Glomerular endothelial cell (primary cell): ENCODE results near the gene RYR3. TPM values are rescaled to one million over a fixed set of nuclear protein-coding genes. Genes with fewer than 3 reads are reported as not detected.

Experiments
- DNase-seq: peaks from one replicate; pipeline ENCODE4 v3.0.0-alpha.2; 2011; ENCODE audit warnings: low read depth, low spot score; ENCODE audit errors: extremely low read depth
- total RNA-seq: library from RNA; depleted of rRNA; stranded (reverse); fragments of >200 nt; gene quantifications from 2 replicates; pipeline ENCODE4 v1.2.3, GENCODE V29; 2015

RYR3 gene
- total RNA-seq, 1 donor from 2014 or later: not detected

DNA sequence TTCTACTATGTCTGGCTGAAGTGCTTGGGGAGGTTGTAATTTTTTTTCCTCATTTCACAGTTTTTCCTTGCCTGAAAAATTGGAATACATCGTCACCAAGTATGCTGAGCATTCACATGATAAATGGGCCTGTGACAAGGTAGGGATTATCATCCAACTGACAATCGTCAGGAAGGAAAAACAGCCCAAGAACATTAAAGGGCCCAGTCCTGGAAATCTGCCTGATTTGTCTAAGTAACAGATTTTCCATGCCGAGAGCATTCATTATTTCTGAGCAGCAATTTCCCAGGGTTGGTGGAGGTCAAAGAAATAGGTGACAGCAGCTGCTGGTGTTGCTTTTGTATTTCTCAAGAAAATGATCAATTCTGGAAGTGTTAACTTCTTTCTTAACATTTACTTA is 431.5 kb downstream of the RYR3 start:
- DNase-seq: no peak

DNA sequence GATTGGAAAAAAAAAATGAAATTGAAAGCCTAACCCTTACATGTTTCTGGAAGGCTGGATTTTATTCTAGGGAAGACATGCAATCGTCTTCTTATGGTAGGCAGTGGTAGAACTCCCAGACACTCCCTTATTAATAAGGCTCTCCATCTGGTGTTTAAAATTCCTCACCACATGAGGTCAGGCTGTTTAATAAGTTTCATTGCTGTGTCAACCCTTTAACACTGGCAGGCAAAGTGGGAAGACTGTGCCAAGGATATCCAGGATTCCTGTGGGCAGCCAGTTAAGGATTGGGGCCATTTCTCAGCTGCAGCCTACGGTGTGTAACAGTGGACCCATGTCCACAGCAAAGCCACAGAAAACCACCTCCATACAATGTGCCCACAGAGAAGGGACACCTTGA is 432.0 kb downstream of the RYR3 start:
- DNase-seq: no peak

DNA sequence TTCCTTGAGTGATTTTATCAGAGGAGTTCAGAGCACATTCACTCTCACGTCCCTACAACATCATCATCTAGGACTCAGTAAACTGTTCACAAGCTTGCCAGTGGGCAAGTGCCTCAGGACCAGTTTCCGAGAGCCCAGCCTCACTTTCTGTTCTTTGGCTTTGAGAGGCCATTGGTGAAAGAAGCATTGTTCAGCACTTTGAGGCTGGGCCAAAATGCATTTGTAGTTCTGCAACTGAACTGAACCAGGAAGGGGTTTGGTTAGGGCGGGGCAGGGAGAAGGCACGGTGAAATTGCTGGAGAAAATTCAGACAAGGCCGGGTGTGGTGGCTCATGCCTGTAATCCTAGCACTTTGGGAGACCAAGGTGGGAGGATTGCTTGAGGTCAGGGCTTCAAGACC is 435.4 kb downstream of the RYR3 start:
- DNase-seq: no peak

DNA sequence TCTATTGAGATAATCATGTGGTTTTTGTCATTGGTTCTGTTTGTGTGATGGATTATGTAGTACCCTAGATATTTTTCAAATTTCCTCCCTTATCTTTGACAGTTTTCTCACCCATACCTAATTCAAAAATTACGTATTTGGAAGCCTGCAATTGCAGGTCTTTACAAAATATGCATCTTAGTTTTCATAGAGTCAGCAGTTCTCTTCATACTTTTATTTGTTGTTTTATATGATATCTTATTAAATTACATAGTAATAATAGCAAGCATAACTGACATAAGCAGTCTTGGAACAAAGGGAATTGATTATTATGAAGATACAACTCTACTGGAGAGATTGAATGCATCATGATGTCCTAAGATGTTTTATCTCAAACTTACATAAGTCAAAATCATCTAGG is 442.2 kb downstream of the RYR3 start:
- no peak for DNase-seq

DNA sequence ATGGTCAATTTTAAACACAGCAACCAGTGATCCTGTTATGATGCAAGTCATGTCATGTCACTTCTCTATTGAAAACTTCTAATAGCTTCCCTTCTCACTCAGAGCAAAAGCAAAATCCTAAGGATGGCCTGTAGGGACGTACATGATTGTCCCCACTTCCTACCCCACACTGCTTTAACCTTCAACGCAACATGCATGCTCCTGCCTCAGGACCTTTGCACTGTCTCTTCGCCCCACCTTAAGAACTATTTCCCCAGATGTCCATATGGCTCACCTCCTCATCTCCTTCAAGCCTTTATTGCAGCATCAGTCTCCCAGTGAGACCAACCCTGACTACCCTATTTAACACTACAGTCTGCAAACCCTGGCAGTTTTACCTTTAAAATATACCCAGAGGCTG is 443.5 kb downstream of the RYR3 start:
- no peak for DNase-seq

DNA sequence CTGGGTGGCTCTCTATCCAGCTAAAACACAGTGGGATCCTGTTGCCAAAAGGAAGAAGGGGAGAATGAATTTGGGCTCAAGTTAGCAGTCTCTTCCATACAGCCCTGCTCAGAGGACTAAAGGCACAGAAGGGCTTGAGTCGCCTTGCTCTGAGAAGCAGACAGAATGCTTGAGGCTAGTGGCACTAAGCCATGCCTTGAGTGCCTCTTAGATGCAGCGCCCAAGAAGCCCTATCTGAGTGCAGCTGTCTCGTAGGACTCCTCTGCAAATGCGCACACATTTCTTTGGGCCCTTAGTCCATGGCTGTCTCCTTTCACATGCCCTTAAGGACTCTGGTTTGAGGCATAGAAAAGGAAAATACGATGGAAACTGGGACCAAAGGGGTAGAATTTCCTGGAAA is 446.2 kb downstream of the RYR3 start:
- DNase-seq: no peak

DNA sequence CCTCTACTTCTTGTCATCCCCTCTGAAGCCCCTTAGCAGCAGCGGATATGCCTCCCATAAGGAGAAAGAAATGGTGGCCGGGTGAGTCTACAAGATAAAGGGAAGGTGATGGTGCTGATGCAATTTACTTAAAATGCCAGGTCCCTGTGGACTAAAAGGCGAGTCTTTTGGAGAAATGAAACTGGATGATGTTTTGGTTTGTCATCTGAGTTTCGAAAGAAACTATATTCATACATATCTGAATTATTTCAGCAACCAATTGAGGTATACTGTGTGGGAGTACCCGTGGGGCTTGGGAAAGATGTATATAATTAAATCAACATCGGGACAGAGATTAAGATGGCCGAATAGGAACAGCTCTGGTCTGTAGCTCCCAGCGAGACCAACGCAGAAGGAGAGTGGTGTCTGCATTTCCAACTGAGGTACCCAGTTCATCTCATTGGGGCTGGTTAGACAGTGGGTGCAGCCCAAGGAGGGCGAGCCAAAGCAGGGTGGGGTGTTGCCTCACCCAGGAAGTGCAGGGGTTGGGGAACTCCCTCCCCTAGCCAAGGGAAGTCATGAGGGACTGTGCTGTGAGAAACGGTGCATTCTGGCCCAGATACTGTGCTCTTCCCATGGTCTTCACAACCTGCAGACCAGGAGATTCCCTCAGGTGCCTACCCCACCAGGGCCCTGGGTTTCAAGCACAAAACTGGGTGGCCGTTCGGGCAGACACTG is 446.9 kb downstream of the RYR3 start:
- DNase-seq: no peak

DNA sequence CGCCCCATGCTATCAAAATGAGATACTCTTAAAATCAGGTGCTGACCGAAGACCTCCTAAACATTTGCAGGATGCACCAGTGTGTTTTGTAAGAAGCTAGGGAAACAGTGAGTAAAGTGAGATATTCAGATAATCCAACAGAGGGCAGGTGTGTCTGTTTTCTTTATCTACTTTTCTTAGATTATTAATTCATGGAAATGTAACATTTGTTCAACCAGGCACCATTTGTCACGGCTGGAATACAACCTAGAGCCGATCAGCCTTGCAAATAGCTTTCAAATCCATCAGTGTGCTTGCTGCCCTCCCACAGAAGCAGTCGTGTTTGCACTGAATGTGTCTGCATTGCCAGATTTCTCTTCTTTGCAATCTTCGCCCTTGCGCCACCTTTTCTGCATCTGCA is 455.6 kb downstream of the RYR3 start:
- DNase-seq: no peak

DNA sequence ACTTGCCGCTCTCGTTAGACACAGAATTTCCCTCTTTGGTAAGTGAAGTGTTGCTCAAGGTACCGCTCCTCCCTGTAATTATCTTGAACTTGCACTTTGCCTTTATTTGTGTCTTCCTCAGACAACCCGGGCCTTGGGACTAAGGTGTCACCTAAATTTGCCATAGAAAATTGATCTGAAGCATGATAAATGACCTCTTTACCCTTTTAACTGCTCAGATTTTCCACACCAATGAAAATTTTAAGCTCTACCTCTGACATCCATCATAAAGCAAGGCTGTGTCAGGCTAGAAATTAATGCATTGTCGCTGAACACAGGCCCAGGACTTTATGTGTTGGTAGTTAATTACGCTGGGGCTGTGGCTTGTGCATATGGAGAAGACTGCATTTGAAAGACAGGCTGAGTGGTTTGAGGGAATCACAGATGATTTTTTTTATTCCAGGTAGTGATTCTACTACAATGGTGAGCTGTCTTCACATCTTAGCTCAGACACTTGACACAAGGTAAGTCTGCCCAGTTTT is 458.0 kb downstream of the RYR3 start:
- DNase-seq: no peak

DNA sequence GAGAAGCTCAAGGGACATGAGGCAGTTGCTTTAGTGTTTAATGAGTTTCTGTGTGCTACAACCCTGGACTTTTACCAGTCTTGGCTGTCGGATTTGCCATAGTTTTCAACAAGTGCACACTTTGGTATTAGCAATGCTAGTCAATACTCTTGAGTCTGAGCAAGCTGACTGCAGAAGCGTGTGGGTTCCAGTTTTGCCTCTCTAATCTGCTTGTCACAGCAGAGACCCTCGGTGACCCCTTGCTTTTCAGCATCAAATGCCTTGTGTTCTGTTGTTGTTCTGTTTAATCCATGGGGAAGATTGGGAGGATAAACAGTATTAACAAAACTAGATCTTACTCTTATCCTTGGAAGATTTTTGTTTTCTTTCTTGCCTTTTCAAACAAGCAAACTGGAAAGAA is 463.2 kb downstream of the RYR3 start:
- no peak for DNase-seq

DNA sequence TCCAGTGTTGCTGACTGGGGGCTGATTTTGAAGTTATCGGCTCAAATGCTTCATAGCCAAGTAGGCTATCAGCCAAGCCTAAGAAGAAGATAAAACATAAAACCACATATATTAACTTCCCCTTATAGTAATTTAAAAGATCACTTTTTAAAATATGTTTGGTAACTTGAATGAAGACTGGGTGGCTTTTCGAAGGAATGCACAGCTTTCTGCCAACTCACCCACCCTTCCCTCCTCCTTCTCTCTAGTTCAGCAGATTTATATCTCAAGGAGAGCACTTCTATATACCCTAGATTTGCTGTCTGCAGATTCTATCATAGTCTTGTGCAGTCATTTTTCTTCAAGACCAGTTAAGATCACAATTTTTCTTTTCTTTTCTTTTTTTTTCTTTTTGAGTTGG is 468.1 kb downstream of the RYR3 start:
- no peak for DNase-seq

DNA sequence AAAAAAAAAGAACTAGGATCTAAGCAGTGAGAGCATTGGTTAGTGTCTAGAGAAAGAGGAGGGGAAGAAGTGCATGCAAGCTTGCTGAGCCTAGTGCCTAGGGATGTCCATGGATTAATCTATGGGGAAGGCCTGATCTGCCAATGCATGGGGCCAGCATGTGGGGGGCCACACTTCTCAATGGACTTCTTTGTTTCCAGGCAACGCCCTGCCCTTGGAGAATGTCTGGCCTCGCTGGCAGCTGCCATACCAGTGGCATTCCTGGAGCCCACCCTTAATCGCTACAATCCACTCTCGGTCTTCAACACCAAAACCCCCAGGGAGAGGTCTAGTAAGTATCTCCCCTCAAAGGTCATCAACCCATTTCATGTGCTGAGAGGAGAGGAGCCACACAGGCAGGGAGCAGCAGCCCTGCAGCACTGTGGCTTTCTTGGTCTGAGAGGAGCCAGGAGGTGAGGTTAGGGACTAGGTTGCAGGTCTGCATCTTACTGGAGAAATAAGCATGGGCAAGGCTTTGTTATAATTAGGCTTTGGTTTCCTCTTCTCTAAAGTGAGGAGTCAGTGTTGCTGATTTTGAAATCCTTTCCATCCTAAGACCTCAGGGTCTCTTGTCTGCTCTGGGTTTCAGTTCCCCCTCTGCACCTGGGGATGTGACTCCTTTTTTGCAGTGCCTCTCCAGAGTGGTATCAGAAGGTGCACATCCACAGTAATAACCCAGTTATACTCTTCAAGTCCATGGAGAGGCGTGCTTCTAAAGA is 469.4 kb downstream of the RYR3 start:
- no peak for DNase-seq

DNA sequence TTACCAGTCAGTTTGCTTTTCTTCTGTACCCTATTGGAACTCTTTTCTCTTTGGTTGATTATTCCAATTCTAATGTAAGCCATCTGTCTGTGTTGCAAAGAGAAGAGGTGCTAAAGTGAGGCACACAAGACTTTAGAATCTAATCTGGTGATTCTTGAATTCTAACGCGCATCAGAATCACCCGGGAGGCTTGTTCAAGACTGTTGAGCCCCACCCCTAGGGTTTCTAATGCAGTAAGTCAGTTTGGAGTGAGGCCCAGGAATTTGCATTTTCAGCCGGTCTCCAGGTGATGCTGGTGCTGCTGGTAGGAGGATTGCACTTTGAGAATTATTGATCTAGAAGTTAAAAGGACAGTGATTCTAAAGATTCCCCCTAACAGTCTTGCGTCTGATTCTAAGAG is 472.2 kb downstream of the RYR3 start:
- DNase-seq: no peak

DNA sequence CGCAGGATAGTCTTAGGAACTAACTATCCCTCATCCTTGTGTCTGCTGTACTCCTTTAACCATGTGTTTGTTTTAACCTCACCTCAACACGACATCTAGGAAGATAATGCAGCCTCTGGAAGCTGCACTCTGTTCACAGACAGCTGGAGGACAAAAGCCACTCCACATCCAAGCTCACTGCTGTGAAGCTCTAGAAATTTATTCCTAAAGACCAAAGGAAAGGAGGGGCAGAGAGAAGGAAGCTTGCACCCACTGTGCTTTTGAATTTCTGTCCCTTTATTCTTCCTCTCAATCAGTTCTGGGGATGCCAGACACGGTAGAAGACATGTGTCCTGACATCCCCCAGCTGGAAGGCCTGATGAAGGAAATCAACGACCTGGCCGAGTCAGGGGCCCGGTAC is 474.6 kb downstream of the RYR3 start:
- no peak for DNase-seq

DNA sequence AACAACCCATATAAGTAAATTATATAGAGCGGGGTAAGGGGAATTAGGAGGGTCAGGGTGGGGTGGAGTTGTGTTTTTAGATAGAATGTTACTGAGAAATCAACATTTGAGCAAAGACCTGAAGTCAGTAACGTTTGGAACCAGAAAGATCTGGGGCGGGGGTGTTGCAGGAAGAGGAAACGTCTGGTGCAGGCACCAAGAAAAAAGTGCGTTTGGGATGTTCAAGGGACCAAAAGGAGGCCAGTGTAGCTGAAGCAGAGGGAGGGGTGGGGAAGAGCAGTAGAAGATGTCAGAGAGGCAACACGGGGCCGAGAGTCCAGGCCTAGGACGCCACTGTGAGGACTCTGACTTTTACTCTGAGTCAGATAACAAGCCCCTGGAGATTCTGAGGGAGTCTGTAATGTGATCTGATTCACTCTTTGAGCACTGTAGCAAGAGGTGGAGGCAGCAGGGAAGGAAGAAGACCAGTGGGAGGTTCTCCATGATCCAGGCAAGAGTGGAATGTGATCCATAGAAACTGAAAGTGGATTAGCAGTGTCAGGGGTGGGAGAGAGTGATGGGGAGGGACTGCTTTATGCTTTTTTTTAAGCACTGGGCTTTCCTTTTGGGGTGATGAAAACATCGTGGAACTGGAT is 478.3 kb downstream of the RYR3 start:
- DNase-seq: no peak

DNA sequence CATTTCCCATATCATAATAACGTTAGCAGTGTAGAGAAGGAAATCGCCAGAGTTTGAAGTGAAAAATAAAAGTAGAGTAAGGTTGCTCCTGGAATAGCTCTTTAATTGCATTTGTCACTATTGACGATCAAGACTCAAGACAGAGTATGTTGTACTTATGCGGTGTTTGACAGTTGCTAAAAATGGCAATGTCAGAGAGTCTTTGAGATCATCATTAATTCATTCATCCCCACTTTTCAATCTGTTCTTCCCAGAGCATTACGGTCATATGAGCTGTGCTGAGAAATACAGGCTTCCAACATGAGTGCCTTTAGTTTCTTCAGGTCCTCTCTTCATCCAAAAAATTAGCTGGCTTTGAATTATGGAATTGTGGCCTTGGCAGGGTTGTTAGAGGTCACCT is 483.7 kb downstream of the RYR3 start:
- DNase-seq: no peak

DNA sequence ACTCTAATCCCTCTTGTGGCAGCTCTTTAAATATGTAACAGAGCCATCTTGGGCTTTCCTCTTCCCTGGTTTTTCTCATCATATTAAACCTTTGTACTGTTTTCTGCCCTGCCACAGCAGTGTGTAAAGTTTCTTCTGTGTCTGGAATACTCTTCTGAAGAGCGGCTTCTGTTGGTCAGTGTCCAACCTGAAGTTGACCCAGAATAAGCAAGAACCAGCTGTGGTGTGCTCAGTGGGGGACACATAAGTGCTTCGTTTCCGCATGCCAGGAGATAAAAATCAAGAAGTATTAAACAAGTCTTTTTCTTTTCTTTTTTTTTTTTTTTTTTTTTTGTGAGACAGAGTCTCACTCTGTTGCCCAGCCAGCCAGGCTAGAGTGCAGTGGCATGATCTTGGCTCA is 484.3 kb downstream of the RYR3 start:
- DNase-seq: no peak

DNA sequence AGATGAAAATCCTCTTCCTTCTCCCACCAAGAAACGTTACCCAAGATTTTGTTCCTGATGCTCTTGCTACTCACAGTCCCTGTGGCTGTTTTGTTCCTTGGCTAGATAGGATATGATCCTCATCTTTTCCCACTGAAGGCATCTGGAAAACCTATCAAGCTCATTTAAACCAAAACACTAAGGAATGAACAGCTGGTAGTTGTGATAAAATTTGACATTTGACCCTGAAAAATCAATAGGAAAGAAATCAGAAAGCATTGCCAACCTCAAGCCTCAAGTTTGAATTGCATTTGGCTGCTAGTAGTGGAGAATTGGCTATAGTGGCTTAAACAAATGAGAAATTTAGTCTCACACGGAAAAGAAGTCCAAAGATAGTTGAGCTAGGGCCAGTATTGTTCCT is 486.9 kb downstream of the RYR3 start:
- no peak for DNase-seq

DNA sequence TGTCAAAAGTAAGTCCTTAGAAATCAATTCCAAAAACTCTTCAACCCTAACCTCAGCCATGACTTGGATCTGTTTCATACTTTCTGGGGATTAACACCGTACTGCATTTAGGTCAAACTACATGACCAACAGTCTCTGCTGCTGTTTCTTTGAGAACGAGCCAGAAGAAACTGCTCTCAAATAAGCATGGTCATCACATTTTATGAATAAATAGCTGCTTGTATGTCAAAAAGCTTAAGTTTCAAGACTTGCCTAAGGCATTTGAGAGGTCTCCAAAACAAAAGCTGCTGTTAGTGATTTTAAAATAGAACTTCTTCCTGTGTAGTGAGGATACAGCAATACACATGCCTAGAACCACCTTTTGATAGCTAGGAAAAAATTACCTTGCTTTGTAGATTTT is 491.2 kb downstream of the RYR3 start:
- DNase-seq: no peak

DNA sequence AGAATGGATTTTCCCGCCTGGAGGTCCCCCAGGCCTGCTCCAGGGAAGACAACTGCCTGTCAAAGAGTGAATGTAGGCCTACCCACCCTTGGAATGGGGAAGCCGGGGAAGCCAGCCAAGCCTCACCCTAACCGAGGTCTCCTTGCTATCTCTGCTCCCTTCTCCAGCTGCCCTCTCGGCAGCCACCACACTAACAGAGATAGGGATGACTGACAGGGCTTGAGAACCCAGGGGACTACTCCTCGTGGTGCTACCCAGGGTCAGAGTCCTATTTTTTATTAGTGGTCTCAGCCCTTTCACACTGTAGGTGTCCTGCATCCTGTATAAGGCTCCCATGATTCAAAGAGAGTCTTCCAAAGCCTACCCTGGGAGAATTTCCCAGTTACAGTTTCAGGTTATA is 496.9 kb downstream of the RYR3 start:
- DNase-seq: no peak

DNA sequence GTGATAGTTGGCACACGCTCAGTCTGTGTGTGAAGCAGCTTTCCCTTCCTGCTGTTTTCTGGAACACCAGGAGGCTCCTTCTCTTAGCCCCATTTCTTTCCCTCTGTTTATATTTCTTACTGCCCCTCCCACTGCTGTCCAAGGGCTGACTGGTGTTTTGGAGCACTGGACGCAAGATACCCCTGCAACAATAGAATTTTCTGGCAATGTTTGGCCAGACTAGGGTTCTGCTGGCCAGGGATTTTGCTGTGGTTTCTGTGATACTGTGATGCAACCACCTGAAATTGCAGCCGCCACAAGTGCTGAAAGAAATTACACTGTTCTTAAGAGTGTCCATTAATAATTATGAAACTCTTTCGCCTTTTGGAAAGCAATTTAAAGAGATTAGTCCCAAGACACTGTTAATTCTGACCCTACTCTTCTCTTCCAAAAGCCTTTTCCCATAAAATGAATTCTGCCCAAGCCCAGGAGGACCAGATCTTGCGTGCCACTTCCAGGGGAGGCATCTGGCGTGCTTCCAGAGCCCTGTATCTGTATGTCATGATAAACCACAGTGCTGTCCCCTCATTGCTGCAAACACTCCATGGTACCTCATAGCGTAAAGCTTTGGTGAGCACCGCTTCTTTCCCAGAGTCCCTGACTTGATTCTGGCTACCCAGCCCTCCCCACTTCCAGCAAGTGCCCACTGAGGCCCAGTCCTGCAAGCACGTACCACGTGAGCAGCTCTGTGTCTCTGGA is 498.1 kb downstream of the RYR3 start:
- DNase-seq: no peak
